ENCODE results near the gene HOXA13. TPM values are rescaled to one million over a fixed set of nuclear protein-coding genes. Genes with fewer than 3 reads are reported as not detected.

HOXA13 gene
- total RNA-seq, 2 experiments from 2014 or later, result not detected

DNA sequence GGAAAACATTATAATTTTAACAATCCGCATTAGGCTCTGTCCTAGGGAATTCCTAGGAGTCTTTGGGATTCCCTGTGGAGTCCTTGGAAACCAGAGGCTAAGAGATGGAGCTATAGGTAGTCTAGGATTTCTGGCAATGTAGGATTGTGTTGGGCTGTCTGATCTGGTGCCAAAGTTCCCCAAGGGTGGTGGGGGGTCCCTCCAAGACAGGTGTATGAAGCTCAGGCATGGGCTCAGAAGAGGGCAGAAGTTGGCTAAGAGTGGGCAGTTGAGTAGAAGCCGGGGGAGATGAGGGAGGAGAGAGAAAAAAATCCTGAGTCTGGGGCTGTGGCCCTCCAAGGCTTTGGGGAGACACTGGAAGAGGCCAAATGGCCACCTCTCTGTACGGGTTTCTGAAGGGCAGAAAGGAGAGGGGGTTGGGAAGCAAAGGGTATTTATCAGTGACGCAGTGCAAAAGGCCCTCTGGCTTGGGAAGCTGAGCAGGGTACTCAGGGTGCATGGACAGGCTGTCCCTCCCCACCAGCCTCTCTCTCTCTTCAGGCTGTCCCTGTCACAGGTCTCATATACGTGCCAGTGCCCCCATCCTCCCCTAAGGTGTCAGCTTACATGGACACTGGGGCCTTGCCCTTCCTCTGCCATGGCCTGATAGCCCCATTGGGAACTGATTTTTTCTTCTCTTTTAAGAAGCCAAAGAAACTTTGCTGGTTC, 53.2 kb downstream of the HOXA13 start:
- Mint-ChIP-seq H3K9me3 (ENCODE audit: low read depth) (no peaks in the 10 kb centered on the region), H3K27me3 (peaks cover 59% of the 10 kb centered on the region), H3K27ac (no peak overlapping the region), H3K4me1 (peaks cover 13% of the 10 kb centered on the region), H3K36me3 (peaks cover 1% of the 10 kb centered on the region), H3K4me3 (no peak overlapping the region)
- DNase-seq, result no peak
- ATAC-seq, result no peak
- CTCF ChIA-PET, result no interaction called here

- DNase-seq (no peak), ATAC-seq (no peak)
- Mint-ChIP-seq H3K4me3 (no peak overlapping the region), H3K27ac (no peak overlapping the region), H3K4me1 (peaks cover 6% of the 10 kb centered on the region), H3K36me3 (no peaks in the 10 kb centered on the region), H3K27me3 (peaks cover 52% of the 10 kb centered on the region), H3K9me3 (ENCODE audit: low read depth) (no peaks in the 10 kb centered on the region)
- CTCF ChIA-PET, result no interaction called here
Observed at GRCh38 chr7:27145914-27146412, 53.9 kb downstream of the HOXA13 start.

- Mint-ChIP-seq H3K27ac (no peak overlapping the region), H3K36me3 (no peaks in the 10 kb centered on the region), H3K27me3 (peaks cover 47% of the 10 kb centered on the region), H3K9me3 (ENCODE audit: low read depth) (no peaks in the 10 kb centered on the region), H3K4me3 (no peak overlapping the region), H3K4me1 (peaks cover 3% of the 10 kb centered on the region)
- CTCF ChIA-PET, result interaction anchor here (1.0 kb wide), 1 partner anchor 16 kb away, joined by 3 read pairs; no protein-coding TSS in a partner anchor
- no peak for ATAC-seq
- DNase-seq, result no peak
Observed at GRCh38 chr7:27145165-27145913, 54.6 kb downstream of the HOXA13 start.

DNA sequence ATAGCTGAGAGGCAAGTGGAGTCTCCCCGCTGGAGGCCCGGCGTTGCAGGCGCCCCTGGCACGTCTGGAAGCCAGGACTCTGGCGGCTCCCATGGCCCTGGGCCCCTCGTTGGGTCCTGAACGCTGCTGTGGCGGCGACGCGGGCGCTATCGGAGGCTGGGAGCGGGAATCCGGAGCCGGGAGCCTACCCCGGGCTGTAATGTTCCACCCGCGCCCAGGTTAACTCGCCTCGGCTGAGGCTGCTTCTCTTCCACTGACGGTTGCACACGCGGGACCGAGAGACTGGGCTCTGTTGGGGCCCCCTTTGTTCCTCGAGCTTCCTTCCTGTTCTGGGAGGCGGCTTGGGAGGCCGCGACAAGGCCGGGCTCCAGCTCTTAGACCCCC, 55.1 kb downstream of the HOXA13 start:
- Mint-ChIP-seq H3K4me1 (peaks cover 3% of the 10 kb centered on the region), H3K27me3 (peaks cover 43% of the 10 kb centered on the region), H3K36me3 (no peaks in the 10 kb centered on the region), H3K9me3 (ENCODE audit: low read depth) (no peaks in the 10 kb centered on the region), H3K4me3 (no peak overlapping the region), H3K27ac (no peak overlapping the region)
- DNase-seq (no peak), ATAC-seq (no peak)
- CTCF ChIA-PET, result interaction anchor here (1.0 kb wide), 1 partner anchor 16 kb away, joined by 3 read pairs; no protein-coding TSS in a partner anchor

Small RNAs within 50 kb of the gene (microRNA-seq; reads per million reads assigned to microRNA genes)
- not detected for gene MIR196B

Other genes starting within 250 kb of the HOXA13 start
- gene HOXA1, start 104.1 kb downstream of the HOXA13 start, total RNA-seq, result under 1 TPM; 0.28 to 0.76 TPM
- not detected for gene HOXA2, start 97.4 kb downstream of the HOXA13 start, total RNA-seq
- gene HOXA4, start 69.3 kb downstream of the HOXA13 start, total RNA-seq, result not detected
- not detected for gene HOXA5, start 56.4 kb downstream of the HOXA13 start, total RNA-seq
- gene HOXA6, start 52.3 kb downstream of the HOXA13 start, total RNA-seq, result not detected
- not detected for gene HOXA3, start 47.5 kb downstream of the HOXA13 start, total RNA-seq
- gene HOXA7, start 43.4 kb downstream of the HOXA13 start, total RNA-seq, result not detected
- gene HOXA9, start 34.6 kb downstream of the HOXA13 start, total RNA-seq, result not detected
- gene HOXA10, start 25.8 kb downstream of the HOXA13 start, total RNA-seq, result not detected
- not detected for gene HOXA11, start 14.9 kb downstream of the HOXA13 start, total RNA-seq
- gene EVX1, start 42.7 kb upstream of the HOXA13 start, total RNA-seq, result not detected

All from activated CD8-positive, alpha-beta memory T cell treated with anti-CD3 and anti-CD28 coated beads, Interleukin-2, amount 10 ng/mL, durations not matched to agents 7 days and 5 days (primary cell).